B cell (primary cell): ENCODE results near the gene TRHDE. TPM values are rescaled to one million over a fixed set of nuclear protein-coding genes. Genes with fewer than 3 reads are reported as not detected.

Experiments
- ATAC-seq: fragments of 200-7000 bp; cut with Tn5 transposase; one replicate; pipeline ENCODE4 v1.10.0; 2021; ENCODE audit warnings: low read depth, mild to moderate bottlenecking, moderate number of reproducible peaks, moderate library complexity
- CTCF ChIA-PET: fragments of 350-600 bp; sonication (Branson Sonifier 250); formaldehyde crosslinking; loops from one replicate; lab custom pipeline; 2021; ENCODE audit warnings: antibody characterized with exemption, inconsistent platforms; lab: Charles Lee
- POLR2A ChIA-PET: fragments of 350-600 bp; sonication (Branson Sonifier 250); formaldehyde crosslinking; loops from one replicate; lab custom pipeline; 2021; ENCODE audit warnings: antibody characterized with exemption; lab: Charles Lee
- DNase-seq: peaks from one replicate; pipeline ENCODE4 v3.0.0; 2013
- H2AFZ ChIP-seq: 2 replicates; pipeline ENCODE4 v1.6.1; 2012; ENCODE audit warnings: mild to moderate bottlenecking, low read depth, low read length; ENCODE audit not compliant: insufficient read depth, poor library complexity, severe bottlenecking
- H3K27ac ChIP-seq, 2 donors: 1 replicate in 1 of 2; 2 replicates in 1 of 2; pipeline ENCODE4 v1.5.1; 2012 to 2013; ENCODE audit warnings: low read length in 2 of 2, mild to moderate bottlenecking in 2 of 2, moderate library complexity in 1 of 2
- H3K27me3 ChIP-seq, 4 experiments: fragments of 200-600 bp in 1 of 4; sonication (generic) in 1 of 4; replicated peaks in 1 of 4; 1 replicate in 2 of 4; 2 replicates in 2 of 4; pipeline versions ENCODE4 v1.6.1 to v1.7.0; 2013 to 2016; ENCODE audit warnings: low read length in 3 of 4, mild to moderate bottlenecking in 2 of 4, mixed read lengths in 1 of 4, moderate library complexity in 1 of 4; ENCODE audit not compliant: insufficient read depth in 4 of 4, control insufficient read depth in 3 of 4; ENCODE audit errors: control extremely low read depth in 1 of 4
- H3K36me3 ChIP-seq, 2 experiments: replicated peaks in 1 of 2; 1 replicate in 1 of 2; 2 replicates in 1 of 2; pipeline versions ENCODE4 v1.6.1 to v1.7.1; 2013; ENCODE audit warnings: low read length in 1 of 2; ENCODE audit not compliant: insufficient read depth in 2 of 2, control insufficient read depth in 1 of 2; ENCODE audit errors: control extremely low read depth in 1 of 2, extremely low read depth in 1 of 2
- H3K4me1 ChIP-seq, 2 donors: fragments of 200-600 bp in 1 of 2; sonication (generic) in 1 of 2; 1 replicate in 1 of 2; 2 replicates in 1 of 2; pipeline versions ENCODE4 v1.5.1 to v1.6.1; 2013 to 2017; ENCODE audit warnings: low read length in 2 of 2; ENCODE audit not compliant: control insufficient read depth in 2 of 2, insufficient read depth in 2 of 2
- H3K4me2 ChIP-seq: replicated peaks from 2 replicates; pipeline ENCODE3; 2012; ENCODE audit warnings: mild to moderate bottlenecking, low read depth, low read length; ENCODE audit not compliant: poor library complexity, severe bottlenecking
- H3K4me3 ChIP-seq, 5 experiments: fragments of 200-600 bp in 1 of 5; sonication (generic) in 1 of 5; 1 replicate in 3 of 5; 2 replicates in 2 of 5; pipeline versions ENCODE4 v1.5.1 to v1.7.0; 2011 to 2016; ENCODE audit warnings: low read length in 4 of 5, mild to moderate bottlenecking in 4 of 5, low read depth in 2 of 5, control low read depth in 1 of 5, moderate library complexity in 1 of 5; ENCODE audit not compliant: insufficient read depth in 1 of 5; ENCODE audit errors: control extremely low read depth in 1 of 5, extremely low read depth in 1 of 5
- H3K79me2 ChIP-seq: fragments of 200-600 bp; sonication (generic); one replicate; pipeline ENCODE4 v1.6.0; 2016; ENCODE audit warnings: low read length; ENCODE audit not compliant: control insufficient read depth, insufficient read depth
- H3K9ac ChIP-seq: fragments of 200-600 bp; sonication (generic); 2 replicates; pipeline ENCODE4 v1.6.1; 2017; ENCODE audit warnings: mild to moderate bottlenecking, low read length, moderate library complexity
- H3K9me3 ChIP-seq, 3 donors: one replicate each; pipeline versions ENCODE4 v1.6.1 to v1.7.1; 2013; ENCODE audit warnings: low read length in 2 of 3; ENCODE audit not compliant: control insufficient read depth in 2 of 3, insufficient read depth in 1 of 3; ENCODE audit errors: control extremely low read depth in 1 of 3
- H4K20me1 ChIP-seq: 2 replicates; pipeline ENCODE4 v1.6.0; 2012; ENCODE audit warnings: mild to moderate bottlenecking, low read length; ENCODE audit not compliant: insufficient read depth, control insufficient read depth, poor library complexity, severe bottlenecking
- H3K27ac Mint-ChIP-seq: one replicate; pipeline ENCODE4 v1.8.0; 2021; ENCODE audit warnings: mixed read lengths
- H3K27me3 Mint-ChIP-seq: one replicate; pipeline ENCODE4 v1.8.0; 2021; ENCODE audit warnings: mixed read lengths
- H3K4me1 Mint-ChIP-seq: one replicate; pipeline ENCODE4 v1.8.0; 2021; ENCODE audit warnings: mixed read lengths
- H3K4me3 Mint-ChIP-seq: one replicate; pipeline ENCODE4 v1.8.0; 2021; ENCODE audit warnings: mixed read lengths
- H3K9me3 Mint-ChIP-seq: one replicate; pipeline ENCODE4 v1.8.0; 2022; ENCODE audit warnings: mixed read lengths; ENCODE audit not compliant: insufficient read depth
- CTCF ChIP-seq: fragments of 200-600 bp; IDR thresholded peaks from one replicate; pipeline ENCODE4 v1.8.0; 2022; ENCODE audit warnings: antibody characterized with exemption, mild to moderate bottlenecking
- EZH2 ChIP-seq: IDR thresholded peaks from 2 replicates; pipeline ENCODE4 v1.6.1; 2012; ENCODE audit warnings: borderline replicate concordance, low read depth, mild to moderate bottlenecking, moderate library complexity, low read length; ENCODE audit not compliant: insufficient read depth, poor library complexity, severe bottlenecking
- WGBS: methylation state at CpG from one replicate; pipeline ENCODE4 v1.1.5; 2013; ENCODE audit warnings: missing lambda C conversion rate; ENCODE audit not compliant: insufficient coverage; 5-methylcytosine and 5-hydroxymethylcytosine counted together
- intact Hi-C: fragments of 100-400 bp; cut with micrococcal nuclease; formaldehyde crosslinking; loops from one replicate; pipeline ENCODE4 v1.10.0; 2022
- polyA plus RNA-seq: library from polyadenylated mRNA; depleted of rRNA; stranded (reverse); fragments of >200 nt; gene quantifications from 2 replicates; pipeline ENCODE4 v1.2.3, GENCODE V29; 2012
- total RNA-seq, 2 donors: library from RNA; stranded (reverse); fragments of 120-200 nt in 1 of 2; gene quantifications; 1 replicate in 1 of 2; 2 replicates in 1 of 2; pipeline versions ENCODE4 v1.2.3 to v1.2.4, GENCODE V29; 2013 to 2022

TRHDE gene
- total and polyA plus RNA-seq, 2 donors (not counting 1 experiment from before 2014, with no cell fraction given): not detected

GRCh38 chr12:72642706-72643105 is 370.5 kb downstream of the TRHDE start:
- WGBS: no CpG with 5 or more reads among the region's 2 CpGs
- Histone ChIP-seq H3K27me3 (no peaks in the 10 kb centered on the region), H3K9ac (no peak overlapping the region), H3K79me2 (no peaks in the 10 kb centered on the region), H2AFZ (no peak overlapping the region), H3K27ac (no peak overlapping the region), H3K9me3 (peaks cover 0 to 3% (median 0%) of the 10 kb centered on the region in 3 donors), H3K4me3 (no peak overlapping the region), H3K36me3 (no peaks in the 10 kb centered on the region), H3K4me1 (no peaks in the 10 kb centered on the region), H4K20me1 (no peaks in the 10 kb centered on the region), H3K4me2 (no peak overlapping the region)
- DNase-seq (no peak), ATAC-seq (no peak)
- no peaks in the 10 kb centered on the region for H3K9me3 Mint-ChIP-seq
- H3K27me3 Mint-ChIP-seq: no peaks in the 10 kb centered on the region
- H3K27ac Mint-ChIP-seq: no peak overlapping the region
- ChIA-PET POLR2A (no interaction called here), CTCF (no interaction called here)
- intact Hi-C loops: no loop called here
- no peak overlapping the region for H3K4me3 Mint-ChIP-seq
- TF ChIP-seq CTCF: no peak
- TF ChIP-seq EZH2: no peak
- H3K4me1 Mint-ChIP-seq: no peaks in the 10 kb centered on the region

- H3K36me3 ChIP-seq: no peaks in the 10 kb centered on the region
- no peaks in the 10 kb centered on the region for H3K9me3 Mint-ChIP-seq
- no peaks in the 10 kb centered on the region for H3K27me3 Mint-ChIP-seq
- H3K4me2 ChIP-seq: no peak overlapping the region
- H3K27me3 ChIP-seq: no peaks in the 10 kb centered on the region
- peaks cover 0 to 3% (median 0%) of the 10 kb centered on the region in 3 donors for H3K9me3 ChIP-seq
- CTCF ChIA-PET: no interaction called here
- no peak overlapping the region for H3K4me3 Mint-ChIP-seq
- no peaks in the 10 kb centered on the region for H3K79me2 ChIP-seq
- no peak for ATAC-seq
- H3K4me1 Mint-ChIP-seq: no peaks in the 10 kb centered on the region
- POLR2A ChIA-PET: no interaction called here
- no peak overlapping the region for H3K9ac ChIP-seq
- DNase-seq: no peak
- no peaks in the 10 kb centered on the region for H3K4me1 ChIP-seq
- H3K4me3 ChIP-seq: no peak overlapping the region
- H2AFZ ChIP-seq: no peak overlapping the region
- no peak for TF ChIP-seq CTCF
- no peak for TF ChIP-seq EZH2
- H3K27ac Mint-ChIP-seq: no peak overlapping the region
- no peak overlapping the region for H3K27ac ChIP-seq
- no peaks in the 10 kb centered on the region for H4K20me1 ChIP-seq
- intact Hi-C loops: no loop called here
These were observed 375.0 kb downstream of the TRHDE start for GRCh38 chr12:72647139-72647538.
